Keratinocyte (primary cell): Measurements from ENCODE around the gene GDAP2. TPM values are rescaled to one million over a fixed set of nuclear protein-coding genes. Genes with fewer than 3 reads are reported as not detected.

Experiments used
- DNase-seq: peaks from one replicate; pipeline ENCODE4 v3.0.0-alpha.2; 2011; ENCODE audit warnings: low read depth, missing footprints, low spot score
- FAIRE-seq: peaks from 2 replicates; lab custom pipeline; 2011; peaks lifted over from hg19 to GRCh38; lab: Jason Lieb, UNC
- H2AFZ ChIP-seq: 2 replicates; pipeline ENCODE4 v1.6.0; 2012; ENCODE audit warnings: low read length, control low read depth, inconsistent platforms; ENCODE audit not compliant: control insufficient read depth
- H3K27ac ChIP-seq: 2 replicates; pipeline ENCODE4 v1.5.1; 2011; ENCODE audit warnings: low read length; ENCODE audit not compliant: control insufficient read depth, insufficient read depth
- H3K27me3 ChIP-seq: 3 replicates; pipeline ENCODE4 v1.6.0; 2011; ENCODE audit warnings: low read length; ENCODE audit not compliant: control insufficient read depth, insufficient read depth; ENCODE audit errors: extremely low read depth
- H3K36me3 ChIP-seq, 2 experiments: 2 replicates in 1 of 2; 3 replicates in 1 of 2; pipeline ENCODE4 v1.5.1; 2011; ENCODE audit warnings: low read length in 2 of 2, mild to moderate bottlenecking in 1 of 2; ENCODE audit not compliant: control insufficient read depth in 2 of 2, insufficient read depth in 2 of 2; ENCODE audit errors: extremely low read depth in 1 of 2
- H3K4me1 ChIP-seq: 3 replicates; pipeline ENCODE4 v1.5.1; 2011; ENCODE audit warnings: low read length; ENCODE audit not compliant: control insufficient read depth, insufficient read depth; ENCODE audit errors: extremely low read depth
- H3K4me2 ChIP-seq: 3 replicates; pipeline ENCODE4 v1.6.0; 2011; ENCODE audit warnings: low read depth, low read length; ENCODE audit not compliant: control insufficient read depth, insufficient read depth; ENCODE audit errors: extremely low read depth
- H3K4me3 ChIP-seq, 3 experiments: fragments of 200-600 bp in 1 of 3; sonication (generic) in 1 of 3; 2 replicates in 2 of 3; 3 replicates in 1 of 3; pipeline ENCODE4 v1.5.1; 2011 to 2016; ENCODE audit warnings: low read length in 3 of 3, mild to moderate bottlenecking in 3 of 3, control low read depth in 2 of 3, inconsistent platforms in 1 of 3, low read depth in 1 of 3, mixed read lengths in 1 of 3, mixed run types in 1 of 3, moderate library complexity in 1 of 3; ENCODE audit not compliant: control insufficient read depth in 2 of 3, insufficient read depth in 2 of 3; ENCODE audit errors: extremely low read depth in 1 of 3
- H3K79me2 ChIP-seq: 2 replicates; pipeline ENCODE4 v1.6.0; 2012; ENCODE audit warnings: low read length; ENCODE audit not compliant: control insufficient read depth, insufficient read depth
- H3K9ac ChIP-seq: 3 replicates; pipeline ENCODE4 v1.6.0; 2011; ENCODE audit warnings: low read length; ENCODE audit not compliant: control insufficient read depth, insufficient read depth; ENCODE audit errors: extremely low read depth
- H3K9me1 ChIP-seq: 3 replicates; pipeline ENCODE4 v1.6.0; 2011; ENCODE audit warnings: low read length; ENCODE audit not compliant: control insufficient read depth, insufficient read depth; ENCODE audit errors: extremely low read depth
- H3K9me3 ChIP-seq: 2 replicates; pipeline ENCODE4 v1.5.1; 2012; ENCODE audit warnings: low read depth, low read length; ENCODE audit not compliant: control insufficient read depth
- H4K20me1 ChIP-seq: 3 replicates; pipeline ENCODE4 v1.6.0; 2011; ENCODE audit warnings: low read length; ENCODE audit not compliant: control insufficient read depth, insufficient read depth; ENCODE audit errors: extremely low read depth
- CTCF ChIP-seq, 3 experiments: IDR thresholded peaks in 1 of 3; conservative IDR thresholded peaks in 1 of 3; optimal IDR thresholded peaks in 1 of 3; 2 replicates in 2 of 3; 3 replicates in 1 of 3; pipeline versions ENCODE3 to v1.5.1; 2011; ENCODE audit warnings: low read length in 3 of 3, mild to moderate bottlenecking in 3 of 3, moderate library complexity in 2 of 3, control low read depth in 1 of 3, inconsistent platforms in 1 of 3; ENCODE audit not compliant: insufficient read depth in 2 of 3; ENCODE audit errors: extremely low read depth in 1 of 3
- EZH2 ChIP-seq: IDR thresholded peaks from one replicate; pipeline ENCODE4 v1.6.1; 2012; ENCODE audit warnings: inconsistent platforms, mild to moderate bottlenecking, low read length, moderate library complexity
- dilution Hi-C: fragments of 300-500 bp; cut with MboI; formaldehyde crosslinking; loops from one replicate; pipeline ENCODE4 v1.7.0; 2020; ENCODE audit warnings: low sequenced_read_pairs; ENCODE audit not compliant: extremely low pct_ligation_motif_present
- polyA plus RNA-seq, 5 experiments: library from polyadenylated mRNA; depleted of rRNA in 3 of 5; stranded (reverse) in 3 of 5; stranded (forward) in 1 of 5; unstranded in 1 of 5; fragments of >200 nt; gene quantifications; 1 replicate in 1 of 5; 2 replicates in 3 of 5; 3 replicates in 1 of 5; pipeline versions ENCODE4 v1.2.1 to v1.2.3, GENCODE V29; 2011 to 2012; ENCODE audit warnings: missing spikeins in 2 of 5, low read depth in 1 of 5, low replicate concordance in 1 of 5

The GDAP2 gene
- polyA plus RNA-seq, 1 donor (not counting 4 experiments of a cell fraction or from before 2014, with no cell fraction given) = 15.7 TPM

- Histone ChIP-seq H3K4me3 (no peak overlapping the region), H4K20me1 (no peaks in the 10 kb centered on the region), H3K36me3 (no peaks in the 10 kb centered on the region), H3K4me1 (peaks cover 15% of the 10 kb centered on the region), H3K79me2 (no peaks in the 10 kb centered on the region), H3K27ac (no peak overlapping the region), H3K9me1 (no peaks in the 10 kb centered on the region), H3K27me3 (no peaks in the 10 kb centered on the region), H3K9ac (no peak overlapping the region), H2AFZ (no peak overlapping the region), H3K4me2 (no peak overlapping the region), H3K9me3 (no peaks in the 10 kb centered on the region)
- no peak for DNase-seq
- dilution Hi-C loops = no loop called here
- TF ChIP-seq EZH2 (no peak), CTCF (optimal IDR thresholded peaks at IDR 0.05 in 1 of 3, IDR thresholded peaks at IDR 0.05 in 1 of 3, conservative IDR thresholded peaks at IDR 0.05 in 1 of 3; ENCODE audit: extremely low read depth in 1 of 3, insufficient read depth in 2 of 3, low read length in 3 of 3) (no peak)
- FAIRE-seq = no peak
Observed at GRCh38 chr1:117819301-117819700, 110.1 kb downstream of the GDAP2 start.

GRCh38 chr1:117818456-117818855 lies 111.0 kb downstream of the GDAP2 start:
- no peaks in the 10 kb centered on the region for H3K36me3 ChIP-seq
- peaks cover 15% of the 10 kb centered on the region for H3K4me1 ChIP-seq
- dilution Hi-C loops = no loop called here
- no peak overlapping the region for H3K4me2 ChIP-seq
- H3K9me3 ChIP-seq = no peaks in the 10 kb centered on the region
- no peak overlapping the region for H2AFZ ChIP-seq
- H3K4me3 ChIP-seq = no peak overlapping the region
- no peak for DNase-seq
- H3K9ac ChIP-seq = no peak overlapping the region
- no peak overlapping the region for H3K27ac ChIP-seq
- no peaks in the 10 kb centered on the region for H3K27me3 ChIP-seq
- TF ChIP-seq CTCF (optimal IDR thresholded peaks at IDR 0.05 in 1 of 3, IDR thresholded peaks at IDR 0.05 in 1 of 3, conservative IDR thresholded peaks at IDR 0.05 in 1 of 3; ENCODE audit: extremely low read depth in 1 of 3, insufficient read depth in 2 of 3, low read length in 3 of 3) (no peak), EZH2 (no peak)
- no peaks in the 10 kb centered on the region for H4K20me1 ChIP-seq
- no peak for FAIRE-seq
- H3K9me1 ChIP-seq = no peaks in the 10 kb centered on the region
- no peaks in the 10 kb centered on the region for H3K79me2 ChIP-seq
